ENCODE results near the gene MAP7D1. TPM values are rescaled to one million over a fixed set of nuclear protein-coding genes. Genes with fewer than 3 reads are reported as not detected.
"Not testable (repeated sequence)": the region's sequence is repeated elsewhere in the genome, so short reads cannot be mapped to it uniquely, and the experiment has no call there.

Gene MAP7D1
- total RNA-seq, 2 experiments from 2014 or later = 138 to 143 TPM

GRCh38 chr1:36154765-36155407, 1.1 kb upstream of the MAP7D1 start:
- Mint-ChIP-seq H3K9me3 (no peaks in the 10 kb centered on the region), H3K4me1 (ENCODE audit: low read depth) (peaks cover 71% of the 10 kb centered on the region), H3K27me3 (no peaks in the 10 kb centered on the region), H3K4me3 (peak overlapping the region; percentile 79), H3K27ac (peak overlapping the region; percentile 87), H3K36me3 (peaks cover 8% of the 10 kb centered on the region)
- DNase-seq = no peak
- ChIA-PET POLR2A (interaction anchor here (0.6 to 1.1 kb wide), 2 partner anchors 28 to 131 kb away, joined by 3 read pairs; no protein-coding TSS in a partner anchor), CTCF (interaction anchor here (0.6 to 5.7 kb wide), 4 partner anchors 33 to 131 kb away, joined by 4 to 29 read pairs (median 6); partner anchors contain the start of gene THRAP3)
- intact Hi-C loops (cut with micrococcal nuclease) = loop anchor here (5.0 to 10.0 kb wide), 3 partner anchors 302 to 1320 kb away; partner anchors contain the start of genes SFPQ and ZC3H12A

GRCh38 chr1:36156329-36157114, 562 bp downstream of the MAP7D1 start:
- no peaks in the 10 kb centered on the region for H3K9me3 Mint-ChIP-seq
- H3K27ac Mint-ChIP-seq = peak overlapping the region; percentile 92
- ChIA-PET POLR2A (interaction anchor here (1.7 to 3.0 kb wide), 2 partner anchors 68 to 230 kb away, joined by 4 to 14 read pairs; partner anchors contain the start of gene THRAP3), CTCF (interaction anchor here (1.5 to 5.7 kb wide), 3 partner anchors 32 to 129 kb away, joined by 7 to 29 read pairs (median 7); no protein-coding TSS in a partner anchor)
- H3K4me3 Mint-ChIP-seq = peak overlapping the region; percentile 86
- peaks cover 12% of the 10 kb centered on the region for H3K36me3 Mint-ChIP-seq
- H3K4me1 Mint-ChIP-seq (ENCODE audit: low read depth) = peaks cover 63% of the 10 kb centered on the region
- H3K27me3 Mint-ChIP-seq = no peaks in the 10 kb centered on the region
- intact Hi-C loops (cut with micrococcal nuclease) = loop anchor here (1.0 to 10.0 kb wide), 4 partner anchors 68 to 1318 kb away; partner anchors contain the start of genes SFPQ, THRAP3 and ZC3H12A
- DNase-seq = peak; percentile 79

GRCh38 chr1:36157115-36157903, 1.3 kb downstream of the MAP7D1 start:
- ChIA-PET CTCF (interaction anchor here (1.5 to 5.7 kb wide), 2 partner anchors 31 to 129 kb away, joined by 7 to 29 read pairs; no protein-coding TSS in a partner anchor), POLR2A (interaction anchor here (1.7 to 3.0 kb wide), 2 partner anchors 67 to 229 kb away, joined by 4 to 14 read pairs; partner anchors contain the start of gene THRAP3)
- peak overlapping the region; percentile 92 for H3K27ac Mint-ChIP-seq
- no peaks in the 10 kb centered on the region for H3K9me3 Mint-ChIP-seq
- H3K27me3 Mint-ChIP-seq = no peaks in the 10 kb centered on the region
- H3K36me3 Mint-ChIP-seq = peaks cover 13% of the 10 kb centered on the region
- DNase-seq = peak; percentile 30
- H3K4me1 Mint-ChIP-seq (ENCODE audit: low read depth) = peaks cover 63% of the 10 kb centered on the region
- H3K4me3 Mint-ChIP-seq = peak overlapping the region; percentile 86
- intact Hi-C loops (cut with micrococcal nuclease) = loop anchor here (1.0 to 10.0 kb wide), 4 partner anchors 67 to 1317 kb away; partner anchors contain the start of genes SFPQ, THRAP3 and ZC3H12A

- Mint-ChIP-seq H3K4me3 (peak overlapping the region; percentile 86), H3K36me3 (peaks cover 13% of the 10 kb centered on the region), H3K27ac (peak overlapping the region; percentile 92), H3K27me3 (no peaks in the 10 kb centered on the region), H3K9me3 (no peaks in the 10 kb centered on the region), H3K4me1 (ENCODE audit: low read depth) (peaks cover 65% of the 10 kb centered on the region)
- DNase-seq = peak; percentile 31
- intact Hi-C loops (cut with micrococcal nuclease) = loop anchor here (1.0 to 10.0 kb wide), 4 partner anchors 66 to 1317 kb away; partner anchors contain the start of genes SFPQ, THRAP3 and ZC3H12A
- POLR2A ChIA-PET = interaction anchor here (1.7 to 3.0 kb wide), 2 partner anchors 66 to 228 kb away, joined by 4 to 14 read pairs; partner anchors contain the start of gene THRAP3
- CTCF ChIA-PET = interaction anchor here (1.5 to 7.0 kb wide), 3 partner anchors 8 to 128 kb away, joined by 7 to 110 read pairs (median 29); partner anchors contain the start of gene TRAPPC3
These were observed 2.2 kb downstream of the MAP7D1 start for GRCh38 chr1:36157973-36158826.

GRCh38 chr1:36158827-36159252, 2.9 kb downstream of the MAP7D1 start:
- peaks cover 13% of the 10 kb centered on the region for H3K36me3 Mint-ChIP-seq
- H3K4me3 Mint-ChIP-seq = peak overlapping the region; percentile 86
- ChIA-PET CTCF (interaction anchor here (1.1 to 7.0 kb wide), 3 partner anchors 8 to 127 kb away, joined by 3 to 110 read pairs (median 39); partner anchors contain the start of gene TRAPPC3), POLR2A (interaction anchor here (0.7 to 4.6 kb wide), 3 partner anchors 9 to 84 kb away, joined by 3 to 69 read pairs (median 35); partner anchors contain the start of genes THRAP3 and TRAPPC3)
- DNase-seq, H3K9me3 Mint-ChIP-seq, H3K27me3 Mint-ChIP-seq: not testable (repeated sequence)
- peaks cover 63% of the 10 kb centered on the region for H3K4me1 Mint-ChIP-seq (ENCODE audit: low read depth)
- intact Hi-C loops (cut with micrococcal nuclease) = loop anchor here (5.0 to 10.0 kb wide), 3 partner anchors 298 to 1316 kb away; partner anchors contain the start of genes SFPQ and ZC3H12A
- H3K27ac Mint-ChIP-seq = peak overlapping the region; percentile 95

GRCh38 chr1:36159614-36160387, 3.8 kb downstream of the MAP7D1 start:
- ChIA-PET POLR2A (interaction anchor here (0.7 to 4.6 kb wide), 9 partner anchors 10 to 260 kb away, joined by 3 to 69 read pairs (median 3); partner anchors contain the start of genes SH3D21, THRAP3 and TRAPPC3), CTCF (interaction anchor here (1.1 to 7.0 kb wide), 5 partner anchors 9 to 126 kb away, joined by 3 to 110 read pairs (median 23); partner anchors contain the start of genes THRAP3 and TRAPPC3)
- peak; percentile 34 for DNase-seq
- H3K4me1 Mint-ChIP-seq (ENCODE audit: low read depth) = peaks cover 63% of the 10 kb centered on the region
- peak overlapping the region; percentile 72 for H3K4me3 Mint-ChIP-seq
- H3K9me3 Mint-ChIP-seq = no peaks in the 10 kb centered on the region
- H3K27me3 Mint-ChIP-seq = no peaks in the 10 kb centered on the region
- peak overlapping the region; percentile 95 for H3K27ac Mint-ChIP-seq
- intact Hi-C loops (cut with micrococcal nuclease) = loop anchor here (5.0 to 10.0 kb wide), 3 partner anchors 298 to 1315 kb away; partner anchors contain the start of genes SFPQ and ZC3H12A
- peaks cover 19% of the 10 kb centered on the region for H3K36me3 Mint-ChIP-seq

GRCh38 chr1:36160388-36160948, 4.5 kb downstream of the MAP7D1 start:
- Mint-ChIP-seq H3K4me3 (peak overlapping the region; percentile 72), H3K36me3 (peaks cover 20% of the 10 kb centered on the region), H3K4me1 (ENCODE audit: low read depth) (peaks cover 57% of the 10 kb centered on the region), H3K27me3 (no peaks in the 10 kb centered on the region), H3K27ac (peak overlapping the region; percentile 95), H3K9me3 (no peaks in the 10 kb centered on the region)
- DNase-seq = no peak
- intact Hi-C loops (cut with micrococcal nuclease) = no loop called here
- POLR2A ChIA-PET = interaction anchor here (1.0 to 4.6 kb wide), 10 partner anchors 10 to 259 kb away, joined by 3 to 69 read pairs (median 6); partner anchors contain the start of genes SH3D21, THRAP3 and TRAPPC3
- CTCF ChIA-PET = interaction anchor here (0.7 to 7.0 kb wide), 9 partner anchors 10 to 226 kb away, joined by 3 to 110 read pairs (median 11); partner anchors contain the start of genes THRAP3 and TRAPPC3

GRCh38 chr1:36160949-36161485, 5.1 kb downstream of the MAP7D1 start:
- intact Hi-C loops (cut with micrococcal nuclease) = loop anchor here (1.0 kb wide), 2 partner anchors 12 to 27 kb away; partner anchors contain the start of gene TRAPPC3
- CTCF ChIA-PET = interaction anchor here (0.6 to 7.0 kb wide), 17 partner anchors 11 to 592 kb away, joined by 3 to 110 read pairs (median 3); partner anchors contain the start of genes AGO1, THRAP3 and TRAPPC3
- no peaks in the 10 kb centered on the region for H3K9me3 Mint-ChIP-seq
- peaks cover 20% of the 10 kb centered on the region for H3K36me3 Mint-ChIP-seq
- H3K27ac Mint-ChIP-seq = peak overlapping the region; percentile 95
- peaks cover 59% of the 10 kb centered on the region for H3K4me1 Mint-ChIP-seq (ENCODE audit: low read depth)
- POLR2A ChIA-PET = interaction anchor here (1.0 to 4.6 kb wide), 9 partner anchors 11 to 240 kb away, joined by 3 to 69 read pairs (median 7); partner anchors contain the start of genes SH3D21, THRAP3 and TRAPPC3
- peak overlapping the region; percentile 72 for H3K4me3 Mint-ChIP-seq
- DNase-seq = peak; percentile 88
- H3K27me3 Mint-ChIP-seq = no peaks in the 10 kb centered on the region
